IPS-NIHi11 (cell line): ENCODE results near the gene TMEM231.
A peak's percentile ranks its signal among the peaks of the same experiment; 100 is the strongest.
"Not testable (repeated sequence)": the region's sequence is repeated elsewhere in the genome, so short reads cannot be mapped to it uniquely, and the experiment has no call there.

ENCODE experiments used
- DNase-seq: peaks from one replicate; pipeline ENCODE4 v3.0.0; 2012; ENCODE audit warnings: mixed read lengths, low spot score

Gene TMEM231, protein sequence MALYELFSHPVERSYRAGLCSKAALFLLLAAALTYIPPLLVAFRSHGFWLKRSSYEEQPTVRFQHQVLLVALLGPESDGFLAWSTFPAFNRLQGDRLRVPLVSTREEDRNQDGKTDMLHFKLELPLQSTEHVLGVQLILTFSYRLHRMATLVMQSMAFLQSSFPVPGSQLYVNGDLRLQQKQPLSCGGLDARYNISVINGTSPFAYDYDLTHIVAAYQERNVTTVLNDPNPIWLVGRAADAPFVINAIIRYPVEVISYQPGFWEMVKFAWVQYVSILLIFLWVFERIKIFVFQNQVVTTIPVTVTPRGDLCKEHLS

DNA sequence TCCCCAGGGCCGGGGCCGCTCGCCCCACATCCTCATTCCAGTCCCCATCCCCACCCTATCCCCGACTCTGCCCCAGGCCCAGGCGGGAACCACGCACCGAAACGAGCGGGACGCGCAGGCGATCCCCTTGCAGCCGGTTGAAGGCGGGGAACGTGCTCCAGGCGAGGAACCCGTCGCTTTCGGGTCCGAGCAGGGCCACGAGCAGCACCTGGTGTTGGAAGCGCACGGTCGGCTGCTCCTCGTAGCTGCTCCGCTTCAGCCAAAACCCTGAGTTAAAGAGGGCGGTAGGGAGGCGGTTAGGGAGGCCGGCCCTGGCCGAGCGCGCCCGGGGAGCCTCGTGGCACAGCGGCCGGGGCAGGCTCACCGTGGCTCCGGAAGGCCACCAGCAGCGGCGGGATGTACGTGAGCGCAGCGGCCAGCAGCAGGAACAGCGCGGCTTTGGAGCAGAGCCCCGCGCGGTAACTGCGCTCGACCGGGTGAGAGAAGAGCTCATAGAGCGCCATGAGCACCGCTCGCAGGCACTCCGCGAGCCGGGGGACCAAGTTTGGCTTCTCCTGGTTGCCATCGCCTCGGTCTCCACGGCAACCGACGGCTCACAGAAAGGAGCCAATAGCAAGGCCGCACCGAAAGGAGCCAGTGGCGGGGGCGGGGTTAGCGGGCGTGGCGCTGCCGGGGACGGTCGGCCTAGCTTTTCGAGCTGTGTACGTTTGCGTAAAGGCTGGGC lies at the start of gene TMEM231:
Gene TMEM231, minus strand, starts transcription at position 546 of the 724 bp plus-strand sequence. Its CDS starts 43 bp downstream, at position 503.
- peak; percentile 96 for DNase-seq

DNA sequence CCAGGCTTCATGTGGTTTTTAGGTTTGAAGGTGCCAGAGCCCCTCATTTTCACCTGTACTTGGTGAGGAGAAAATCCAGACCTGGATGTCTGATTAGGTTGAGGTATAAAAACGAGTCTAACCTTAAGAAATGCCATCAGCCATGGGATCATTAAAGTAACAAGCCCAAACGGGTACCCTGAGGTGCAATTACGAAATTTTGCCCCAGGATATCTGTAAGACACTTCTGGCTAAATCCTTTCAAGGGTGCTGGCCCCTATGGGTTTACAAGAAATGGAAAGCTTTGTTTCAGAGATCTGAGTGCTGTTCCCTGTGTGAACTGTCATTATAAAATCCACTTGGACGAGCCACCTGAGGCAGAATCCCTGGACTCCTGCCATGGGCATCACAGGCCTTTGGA lies 47.2 kb upstream of the TMEM231 start:
- no peak for DNase-seq

DNA sequence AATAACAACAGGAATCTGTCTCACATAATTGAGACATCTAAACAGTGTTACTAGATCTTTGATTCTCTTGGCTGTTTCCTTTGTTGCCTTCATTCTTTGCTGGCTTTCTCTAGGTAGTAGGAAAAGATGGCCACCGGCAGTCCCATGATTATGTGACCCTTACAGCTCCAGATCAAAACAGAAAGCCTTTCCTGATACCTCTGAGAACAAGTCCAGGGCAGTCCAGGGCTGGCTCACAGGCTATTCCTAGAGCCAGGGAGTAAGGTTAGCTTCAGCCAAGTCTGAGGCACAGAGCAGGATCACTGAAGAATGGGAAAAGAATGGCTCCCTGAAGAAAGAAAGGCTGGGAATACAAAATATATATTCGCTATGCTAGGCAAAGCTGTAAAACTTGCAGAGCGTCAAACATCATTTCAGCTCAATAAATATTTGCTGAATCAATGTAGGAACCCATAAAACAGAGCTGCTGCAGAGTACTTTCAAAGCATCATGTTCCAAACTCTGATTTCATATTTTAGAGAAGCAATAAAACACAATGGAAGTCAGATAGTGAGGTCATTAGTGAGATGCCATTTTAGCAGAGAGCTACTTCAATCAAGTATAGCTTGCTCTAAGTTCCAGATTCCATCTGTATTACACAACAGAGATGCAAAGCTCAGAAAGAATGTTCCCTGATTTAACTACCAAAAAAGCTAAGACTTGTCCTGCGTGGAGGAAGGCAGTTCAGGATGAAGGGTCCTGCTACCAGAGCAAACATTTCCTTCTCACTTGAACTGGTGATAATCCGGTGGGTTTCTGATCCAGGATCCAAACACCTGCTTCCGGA lies 43.6 kb upstream of the TMEM231 start:
- DNase-seq = no peak

DNA sequence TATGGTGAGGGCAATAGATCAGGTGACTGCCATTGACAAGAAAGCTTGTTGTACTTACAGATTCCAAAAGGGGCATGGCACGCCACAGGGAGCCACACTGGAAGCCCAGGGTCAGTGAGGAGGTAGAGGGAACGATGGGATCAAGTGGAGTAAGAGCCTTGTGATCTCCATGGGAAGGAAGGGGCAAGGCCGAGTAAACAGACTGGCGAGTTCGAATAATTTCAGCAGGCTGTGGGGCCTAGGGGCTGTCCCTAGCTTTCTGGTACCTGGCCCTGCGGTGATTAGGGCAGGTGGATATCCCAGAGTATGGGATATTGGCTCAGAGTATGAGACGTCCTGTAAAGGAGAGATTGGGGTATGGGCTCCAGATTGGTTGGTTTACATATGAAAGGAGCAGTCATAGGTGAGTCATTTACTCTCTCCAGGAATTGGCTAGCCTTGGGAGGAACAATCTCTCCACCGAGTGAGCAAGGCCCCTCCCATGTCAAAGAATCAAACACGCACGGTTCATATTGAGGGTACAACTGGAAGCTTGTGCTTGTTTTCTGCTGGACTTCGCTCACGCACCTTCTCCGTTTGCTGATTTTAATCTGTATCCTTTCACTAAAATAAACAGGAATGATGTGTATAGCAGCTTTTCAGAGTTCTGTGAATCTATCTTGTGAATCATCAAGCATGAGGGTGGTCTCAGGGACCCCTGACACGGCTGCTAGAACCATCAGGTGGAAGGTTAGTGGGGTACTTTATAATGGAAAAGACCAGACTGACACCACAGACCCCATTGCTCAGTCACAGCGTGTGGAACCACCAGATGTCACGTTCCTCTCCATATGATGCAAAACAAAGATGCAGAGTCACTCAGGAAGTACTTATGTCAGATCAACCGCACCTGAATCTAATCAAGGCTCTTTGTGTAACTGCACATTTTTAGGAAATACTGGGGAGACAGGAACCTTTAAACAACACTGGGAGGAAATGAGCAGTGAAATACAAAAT lies 38.1 kb upstream of the TMEM231 start:
- peak; percentile 60 for DNase-seq

DNA sequence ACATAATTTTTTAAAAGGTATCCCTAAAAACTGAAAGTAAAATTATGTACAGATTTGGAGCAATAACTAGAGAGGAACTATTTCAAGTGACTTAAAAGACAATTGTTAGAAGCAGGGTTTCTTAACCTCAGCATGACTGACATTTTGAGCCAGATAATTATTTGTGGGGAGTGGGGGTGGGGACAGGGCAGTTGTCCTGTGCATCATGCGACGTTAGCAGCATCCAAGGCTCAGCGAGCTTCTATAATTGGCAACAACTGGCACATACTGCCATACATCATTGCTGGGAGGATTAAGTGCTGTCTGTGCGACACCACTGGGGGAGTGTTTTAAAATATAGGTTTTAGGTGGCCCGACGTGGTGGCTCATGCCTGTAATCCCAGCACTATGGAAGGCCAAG lies 37.3 kb upstream of the TMEM231 start:
- no peak for DNase-seq

DNA sequence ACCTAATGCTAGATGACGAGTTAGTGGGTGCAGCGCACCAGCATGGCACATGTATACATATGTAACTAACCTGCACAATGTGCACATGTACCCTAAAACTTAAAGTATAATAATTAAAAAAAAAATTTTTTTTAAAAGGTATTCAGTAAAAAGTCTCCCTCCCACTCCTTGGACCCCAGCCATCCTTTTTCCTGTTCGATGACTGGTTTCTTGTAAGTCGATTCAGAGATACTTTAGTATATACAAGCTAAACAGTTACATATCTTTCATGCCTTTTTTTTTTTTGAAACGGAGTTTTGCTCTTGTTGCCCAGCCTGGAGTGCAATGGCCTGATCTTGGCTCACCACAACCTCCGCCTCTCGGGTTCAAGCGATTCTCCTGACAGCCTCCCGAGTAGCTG lies 35.9 kb upstream of the TMEM231 start:
- DNase-seq = not testable (repeated sequence)

DNA sequence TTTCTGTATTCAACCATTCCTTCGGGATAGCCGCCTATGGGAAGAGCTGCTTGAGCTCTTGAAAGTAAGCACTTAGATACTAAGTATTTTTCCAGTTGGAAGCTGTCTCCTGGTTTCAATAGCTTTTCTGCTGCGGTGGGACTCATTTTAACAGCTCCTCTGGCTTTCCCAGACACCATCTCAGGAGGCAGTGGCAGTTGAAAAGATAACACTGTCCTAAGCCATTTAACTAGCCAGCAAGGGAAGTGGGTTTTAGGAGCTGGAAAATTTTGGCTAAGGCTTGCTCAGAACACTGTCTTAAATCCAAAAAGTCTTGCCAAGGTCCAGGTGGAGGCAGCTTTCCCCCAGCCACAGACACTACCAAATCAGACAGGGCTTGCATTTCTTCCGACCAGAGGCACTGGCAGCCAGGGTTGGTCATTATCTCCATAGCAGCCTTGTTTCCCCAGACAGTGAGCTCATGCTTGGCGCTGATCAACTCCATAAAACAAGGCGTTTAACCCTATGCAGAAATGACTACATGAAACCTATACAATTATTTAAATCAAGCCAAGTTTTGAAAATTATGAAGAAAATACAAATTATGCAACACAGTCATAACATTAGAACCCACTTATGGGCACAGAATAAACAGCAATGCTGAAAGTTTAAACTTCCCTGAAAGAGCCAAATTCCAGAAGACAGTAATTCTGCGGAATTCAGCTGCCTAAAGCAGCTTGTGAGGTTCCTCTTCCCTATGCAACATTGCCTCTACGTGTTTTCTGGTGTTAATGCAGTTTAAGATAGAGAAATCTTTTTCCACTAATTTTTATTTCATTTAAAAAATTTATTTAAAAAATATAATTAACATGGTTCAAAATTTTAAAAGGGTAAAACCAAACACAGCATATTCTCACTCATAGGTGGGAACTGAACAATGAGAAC lies 35.1 kb upstream of the TMEM231 start:
- no peak for DNase-seq

DNA sequence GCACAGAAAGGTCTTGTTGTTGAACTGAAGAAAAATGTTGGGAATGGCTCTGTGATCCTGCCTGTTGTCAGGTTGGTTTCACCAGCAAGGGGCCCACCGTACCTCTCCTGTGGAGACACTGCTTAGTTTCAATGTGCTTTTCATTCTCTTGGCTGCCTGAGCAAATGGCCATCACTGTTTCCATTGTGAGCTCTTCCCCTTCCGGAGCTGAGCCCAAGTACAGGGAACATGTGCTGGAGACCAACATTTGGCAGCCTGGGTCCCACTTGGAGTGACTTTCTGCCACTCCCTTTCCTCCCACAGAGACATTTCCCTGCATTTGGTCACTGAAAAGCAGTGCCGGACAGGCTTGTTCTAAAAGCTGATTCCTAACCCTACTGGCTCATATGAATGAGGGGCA lies 33.3 kb upstream of the TMEM231 start:
- DNase-seq = no peak

DNA sequence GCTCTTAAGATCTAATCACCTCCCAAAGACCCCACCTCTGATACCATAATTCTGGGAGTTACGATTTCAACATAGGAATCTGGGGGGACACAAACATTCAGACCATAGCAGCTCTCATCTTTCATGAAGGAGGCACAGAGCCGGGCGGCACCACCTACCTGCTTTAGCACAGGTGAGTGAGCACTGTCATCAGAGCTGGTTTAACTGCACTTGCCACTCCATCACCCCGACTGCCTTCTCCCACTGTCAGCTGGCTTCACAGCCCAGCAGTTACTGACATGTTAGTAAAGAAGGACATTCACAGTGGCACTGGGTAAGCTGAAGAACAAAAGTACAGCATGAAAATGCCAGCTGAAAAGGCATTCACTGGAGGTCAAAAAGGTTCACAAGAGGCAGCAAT lies 32.7 kb upstream of the TMEM231 start:
- no peak for DNase-seq

DNA sequence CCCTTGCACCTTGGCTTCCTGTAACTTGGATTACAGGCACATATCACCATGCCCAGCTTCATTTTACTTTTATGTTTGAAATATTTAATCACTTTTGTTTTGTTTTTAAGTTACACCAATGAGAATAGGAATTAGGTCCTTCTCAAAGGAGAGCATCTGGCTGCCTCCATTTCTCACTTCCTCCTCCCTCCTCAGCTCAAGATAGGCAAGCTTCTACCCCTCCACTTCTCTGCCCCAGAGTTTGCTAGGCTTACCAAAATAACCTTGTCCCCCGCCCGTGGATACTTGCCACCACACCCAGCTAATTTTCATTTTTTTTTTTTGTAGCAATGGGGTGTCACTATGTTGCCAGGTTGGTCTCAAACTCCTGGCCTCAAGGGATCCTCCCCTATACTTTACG lies 28.1 kb upstream of the TMEM231 start:
- no peak for DNase-seq

DNA sequence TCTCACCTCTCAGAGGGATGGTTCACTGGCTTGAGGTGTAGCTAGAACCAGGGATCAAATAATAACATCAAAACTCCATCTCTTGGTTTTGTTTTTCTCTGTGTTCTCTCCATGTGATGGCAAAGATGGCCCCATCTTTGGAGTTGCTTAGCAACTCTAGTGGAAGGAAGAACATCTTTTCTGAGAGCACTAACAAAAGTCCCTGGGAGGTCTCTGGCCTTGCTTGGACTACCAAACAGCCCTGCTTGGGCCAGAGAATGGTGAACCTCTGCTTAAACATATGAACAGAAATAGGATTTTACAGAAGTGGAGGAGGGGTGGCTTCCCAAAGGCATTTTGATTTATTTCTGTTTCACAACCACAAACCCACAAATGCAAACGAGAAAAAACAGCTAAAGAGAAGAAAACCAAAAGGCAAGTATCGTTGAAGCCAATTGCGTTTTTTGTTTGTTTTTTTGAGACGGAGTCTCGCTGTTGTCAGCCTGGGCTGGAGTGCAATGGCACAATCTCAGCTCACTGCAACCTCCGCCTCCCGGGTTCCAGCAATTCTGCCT lies 23.3 kb upstream of the TMEM231 start:
- DNase-seq = no peak

DNA sequence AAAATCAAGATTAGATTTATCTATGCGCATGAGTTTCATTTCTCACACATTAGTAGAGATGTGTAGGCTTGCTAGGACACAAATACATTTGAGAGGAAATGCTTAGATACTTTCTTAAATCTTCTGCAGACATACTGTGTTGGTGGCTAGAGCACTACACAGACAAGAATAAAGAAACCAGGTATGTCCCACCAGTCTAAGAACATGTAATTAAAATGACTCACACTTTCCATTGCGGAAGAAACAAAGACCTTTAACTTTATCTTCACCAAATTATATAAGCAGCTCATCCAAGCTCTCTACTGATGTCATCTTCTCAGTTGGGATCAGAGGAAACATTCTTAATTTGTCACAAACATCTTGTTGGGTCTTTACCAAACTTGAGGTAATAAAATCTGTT lies 22.7 kb upstream of the TMEM231 start:
- no peak for DNase-seq

DNA sequence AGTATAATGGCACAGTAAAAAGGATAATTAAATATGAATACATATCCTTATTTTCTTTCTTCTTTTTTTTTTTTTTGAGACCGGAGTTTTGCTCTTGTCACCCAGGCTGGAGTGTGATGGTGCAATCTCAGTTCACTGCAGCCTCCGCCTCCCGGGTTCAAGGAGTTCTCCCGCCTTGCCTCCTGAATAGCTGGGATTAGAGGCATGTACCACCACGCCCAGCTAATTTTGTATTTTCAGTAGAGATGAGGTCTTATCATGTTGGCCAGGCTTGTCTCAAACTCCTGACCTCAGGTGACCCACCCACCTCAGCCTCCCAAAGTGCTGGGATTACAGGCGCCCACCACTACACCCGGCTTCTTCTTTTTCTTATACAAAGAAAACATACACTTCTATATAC lies 22.2 kb upstream of the TMEM231 start:
- DNase-seq = no peak

DNA sequence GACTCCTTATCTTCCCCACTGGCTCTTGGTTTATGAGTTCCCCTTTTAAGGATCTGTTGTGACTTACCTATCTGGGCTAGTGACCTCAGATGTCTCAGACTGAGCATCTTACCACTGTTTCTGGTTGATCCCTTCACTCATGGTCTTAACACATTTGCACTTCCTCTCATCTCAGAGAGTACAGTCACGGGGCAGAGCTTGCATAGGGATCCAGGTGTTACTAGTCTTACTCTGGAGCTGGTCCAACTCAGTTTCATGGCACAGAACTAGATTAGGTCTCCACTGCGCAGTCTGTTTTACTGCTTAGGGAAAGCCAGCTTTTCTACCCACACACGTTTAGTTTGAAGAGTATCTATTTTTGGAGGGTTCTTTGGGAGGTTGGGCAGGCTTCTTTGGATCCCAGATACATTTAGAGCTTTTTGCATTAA lies 20.3 kb upstream of the TMEM231 start:
- no peak for DNase-seq

DNA sequence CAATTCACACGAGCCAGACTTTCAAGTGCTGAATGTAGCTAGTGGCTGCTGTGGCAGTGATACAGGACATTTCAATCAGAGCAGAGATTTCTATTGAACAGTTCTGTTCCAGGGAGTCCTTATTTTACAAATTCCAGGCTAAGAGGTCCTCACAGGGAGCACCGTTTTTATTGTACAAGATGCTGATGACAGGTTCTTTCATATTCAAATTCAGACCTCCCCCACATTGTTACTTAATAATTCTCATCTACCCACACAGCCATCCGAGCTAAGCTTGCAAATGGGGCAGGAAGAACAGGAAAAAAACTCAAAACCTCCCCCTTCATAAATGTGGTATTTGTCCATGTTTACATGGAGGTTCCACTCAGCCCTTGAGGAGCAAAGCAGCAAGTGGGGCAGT lies 19.9 kb upstream of the TMEM231 start:
- DNase-seq = no peak

DNA sequence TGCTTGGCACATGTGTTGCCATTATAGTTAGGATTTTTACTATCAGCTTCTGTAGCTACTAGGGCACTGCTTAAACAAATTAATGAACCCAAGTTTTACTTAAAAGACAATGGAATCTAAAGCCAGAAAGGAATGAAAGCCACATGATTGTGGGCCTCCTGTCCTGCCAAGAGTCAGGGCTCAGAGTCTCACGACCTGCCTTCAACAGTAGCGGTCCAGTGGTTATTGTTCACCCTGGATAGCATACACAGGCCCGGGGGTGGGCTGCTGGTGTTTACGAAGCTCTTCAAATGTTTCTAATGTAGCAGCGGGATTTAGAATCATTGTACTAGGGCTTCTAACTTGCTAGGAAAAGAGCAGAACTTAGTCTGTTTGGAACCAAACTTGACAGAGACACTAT lies 17.9 kb upstream of the TMEM231 start:
- no peak for DNase-seq

DNA sequence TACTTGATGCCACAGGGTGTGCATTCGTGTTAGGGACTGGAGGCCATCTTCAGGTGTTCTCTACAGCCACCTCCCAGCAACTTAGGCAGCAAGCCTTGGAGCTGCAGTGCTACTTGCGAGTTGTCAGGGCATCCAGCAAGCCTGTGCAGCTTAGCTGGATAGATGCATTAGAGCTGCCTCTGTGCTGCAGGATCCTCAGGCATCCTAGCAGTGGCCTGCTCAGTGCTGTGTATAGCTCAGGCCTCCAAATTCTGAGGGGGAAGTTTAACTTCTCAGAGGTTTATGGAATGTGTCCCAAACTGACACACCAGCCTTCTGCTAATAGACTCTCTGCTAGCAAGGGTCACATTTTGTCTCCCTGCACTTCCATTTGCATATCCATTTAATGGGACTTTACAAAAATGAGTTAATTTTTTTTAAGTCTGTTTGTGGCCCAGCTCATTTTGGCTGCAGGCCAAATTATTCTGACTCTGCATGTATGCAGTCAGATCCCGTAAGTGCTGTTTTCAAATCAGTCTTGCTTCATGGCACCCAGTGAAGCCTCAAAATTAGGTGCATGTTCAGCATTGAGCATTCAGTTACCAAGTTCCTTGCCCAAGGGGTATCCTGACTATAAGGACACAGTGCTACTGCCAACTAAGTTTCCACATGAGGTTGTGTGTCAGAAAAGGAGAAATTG lies 17.0 kb upstream of the TMEM231 start:
- DNase-seq = no peak

DNA sequence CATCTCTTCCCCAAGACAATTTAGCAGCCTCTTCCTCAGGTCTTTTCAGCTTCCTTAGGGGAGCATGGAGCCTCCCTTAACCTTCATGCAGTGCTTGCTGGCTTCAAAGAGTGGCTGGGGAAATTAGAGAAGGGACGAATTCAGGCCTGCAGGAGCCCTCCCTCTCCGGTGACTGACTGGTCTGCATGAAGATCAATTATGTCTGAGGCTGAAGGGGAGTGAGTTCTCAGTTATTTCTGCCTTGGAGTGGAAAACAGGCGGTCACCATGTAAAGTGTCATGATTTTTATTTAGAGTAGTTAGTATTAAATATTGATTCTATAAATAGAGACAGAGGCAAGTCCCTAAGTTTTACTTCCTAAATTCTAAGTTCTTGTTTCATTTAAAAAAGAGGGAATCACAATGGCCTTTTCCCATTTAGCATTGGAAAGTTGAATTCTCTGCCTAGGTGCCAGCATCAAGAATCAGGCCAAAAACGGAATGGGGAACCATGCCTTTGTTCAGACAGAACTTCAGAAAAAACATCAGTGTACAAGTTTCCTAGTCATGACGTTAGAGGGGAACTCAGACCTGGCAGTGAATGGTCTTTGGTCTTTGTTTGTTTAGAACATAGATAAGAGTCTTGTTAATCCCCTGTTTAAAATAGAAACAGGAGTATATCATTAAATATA lies 14.5 kb upstream of the TMEM231 start:
- DNase-seq = no peak

DNA sequence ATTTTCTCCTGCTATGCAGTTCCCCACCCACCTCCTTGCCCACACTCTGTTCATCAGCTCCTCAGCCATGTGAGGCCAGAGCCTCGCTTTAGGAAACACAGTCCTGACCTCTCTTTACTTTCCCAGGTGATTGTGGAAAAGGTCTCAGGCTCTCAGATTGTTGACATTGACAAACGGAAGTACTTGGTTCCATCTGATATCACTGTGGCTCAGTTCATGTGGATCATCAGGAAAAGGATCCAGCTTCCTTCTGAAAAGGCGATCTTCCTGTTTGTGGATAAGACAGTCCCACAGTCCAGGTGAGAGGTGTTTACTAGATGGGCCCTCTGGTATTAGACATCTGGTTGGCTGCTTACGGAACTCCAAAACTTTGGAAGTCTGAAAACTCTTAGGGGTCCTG lies 11.9 kb upstream of the TMEM231 start:
- DNase-seq = no peak
